ENCODE results near the gene EIF3L. TPM values are rescaled to one million over a fixed set of nuclear protein-coding genes. Genes with fewer than 3 reads are reported as not detected.

The EIF3L gene
- total and polyA plus RNA-seq, 2 donors (not counting 3 experiments of a cell fraction or from before 2014, with no cell fraction given) = 479 to 601 TPM

DNA sequence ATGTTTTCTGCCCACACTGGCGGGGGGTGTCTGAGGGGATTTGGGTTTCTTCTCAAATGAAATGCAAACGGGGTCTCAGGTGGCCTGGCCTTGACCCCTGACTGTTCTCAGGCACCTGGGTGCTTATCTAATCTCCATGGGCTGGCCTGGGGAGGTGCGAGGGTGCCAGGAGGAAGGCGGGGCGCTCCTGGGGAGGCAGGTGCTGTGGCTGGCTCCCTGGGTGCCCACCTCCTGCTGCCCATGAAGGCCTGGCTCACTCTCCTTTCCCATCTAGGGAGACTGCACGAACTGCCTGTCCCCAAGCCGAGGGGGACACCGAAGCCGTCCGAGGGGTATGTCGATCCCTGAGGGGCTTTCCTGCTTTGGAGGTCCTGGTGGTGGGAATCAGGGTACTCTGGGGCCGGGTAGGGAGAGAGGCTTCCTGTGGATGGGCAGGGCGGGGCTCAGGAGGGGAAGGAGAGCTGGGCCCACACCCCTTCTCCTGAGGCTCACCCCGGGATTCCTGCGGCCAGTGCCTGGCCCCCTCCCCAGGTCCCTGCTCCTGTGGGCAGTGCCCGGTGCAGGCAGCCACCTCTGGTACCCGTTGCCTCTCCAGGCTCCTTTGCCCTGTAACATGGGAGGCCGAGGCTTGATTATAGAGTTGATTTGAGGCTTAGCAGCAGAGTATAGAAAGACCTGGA, 75.3 kb downstream of the EIF3L start:
- Histone ChIP-seq H3K9ac (replicated peaks; ENCODE audit: extremely low read depth, insufficient read depth, low read length) (no peak overlapping the region), H3K4me2 (ENCODE audit: insufficient read depth, low read length) (no peak overlapping the region), H3K9me3 (replicated peaks; ENCODE audit: control insufficient read depth, insufficient read depth, low read length) (no peaks in the 10 kb centered on the region), H3K27ac (ENCODE audit: insufficient read depth, low read depth, low read length) (no peak overlapping the region), H3K9me1 (replicated peaks; ENCODE audit: control insufficient read depth, extremely low read depth, insufficient read depth, low read length) (no peaks in the 10 kb centered on the region), H4K20me1 (replicated peaks; ENCODE audit: control insufficient read depth, extremely low read depth, insufficient read depth, low read length) (no peaks in the 10 kb centered on the region), H3K79me2 (ENCODE audit: control insufficient read depth, insufficient read depth, low read length) (no peaks in the 10 kb centered on the region), H3K4me3 (replicated peaks in 1 of 3; ENCODE audit: insufficient read depth in 1 of 3, low read depth in 1 of 3, low read length in 3 of 3) (no peak overlapping the region), H2AFZ (ENCODE audit: low read depth, low read length) (no peak overlapping the region), H3K36me3 (ENCODE audit: control insufficient read depth in 2 of 2, extremely low read depth in 1 of 2, insufficient read depth in 2 of 2, low read length in 2 of 2) (peaks cover 5 to 33% of the 10 kb centered on the region in 2 experiments), H3K4me1 (ENCODE audit: control insufficient read depth, extremely low read depth, insufficient read depth, low read length) (no peaks in the 10 kb centered on the region), H3K27me3 (ENCODE audit: control insufficient read depth in 2 of 2, insufficient read depth in 2 of 2, low read length in 2 of 2) (no peaks in the 10 kb centered on the region)
- no TSS peak for BruUV-seq (replicated peaks)
- POLR2A ChIA-PET = no interaction called here
- FAIRE-seq (no peak), DNase-seq (ENCODE audit: low read depth, low spot score) (no peak)
- intact Hi-C loops (cut with micrococcal nuclease) (no loop called here), dilution Hi-C loops (cut with MboI; ENCODE audit: extremely low pct_ligation_motif_present, low sequenced_read_pairs) (no loop called here)
- CTCF ChIA-PET = no interaction called here
- TF ChIP-seq FOS (IDR thresholded peaks at IDR 0.05; ENCODE audit: borderline replicate concordance, insufficient read depth, low read length) = no peak
- TF ChIP-seq POLR2A (IDR thresholded peaks at IDR 0.05; ENCODE audit: low read depth, low read length) = no peak
- no peak for TF ChIP-seq GATA2 (IDR thresholded peaks at IDR 0.05; ENCODE audit: insufficient read depth, insufficient read length, low read depth, low read length)
- TF ChIP-seq, protein P1, sequence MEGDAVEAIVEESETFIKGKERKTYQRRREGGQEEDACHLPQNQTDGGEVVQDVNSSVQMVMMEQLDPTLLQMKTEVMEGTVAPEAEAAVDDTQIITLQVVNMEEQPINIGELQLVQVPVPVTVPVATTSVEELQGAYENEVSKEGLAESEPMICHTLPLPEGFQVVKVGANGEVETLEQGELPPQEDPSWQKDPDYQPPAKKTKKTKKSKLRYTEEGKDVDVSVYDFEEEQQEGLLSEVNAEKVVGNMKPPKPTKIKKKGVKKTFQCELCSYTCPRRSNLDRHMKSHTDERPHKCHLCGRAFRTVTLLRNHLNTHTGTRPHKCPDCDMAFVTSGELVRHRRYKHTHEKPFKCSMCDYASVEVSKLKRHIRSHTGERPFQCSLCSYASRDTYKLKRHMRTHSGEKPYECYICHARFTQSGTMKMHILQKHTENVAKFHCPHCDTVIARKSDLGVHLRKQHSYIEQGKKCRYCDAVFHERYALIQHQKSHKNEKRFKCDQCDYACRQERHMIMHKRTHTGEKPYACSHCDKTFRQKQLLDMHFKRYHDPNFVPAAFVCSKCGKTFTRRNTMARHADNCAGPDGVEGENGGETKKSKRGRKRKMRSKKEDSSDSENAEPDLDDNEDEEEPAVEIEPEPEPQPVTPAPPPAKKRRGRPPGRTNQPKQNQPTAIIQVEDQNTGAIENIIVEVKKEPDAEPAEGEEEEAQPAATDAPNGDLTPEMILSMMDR (IDR thresholded peaks at IDR 0.05; ENCODE audit: extremely low read depth in 1 of 2, insufficient read depth in 1 of 2, low read depth in 1 of 2, low read length in 2 of 2) = no peak
- no peak for TF ChIP-seq MYC (IDR thresholded peaks at IDR 0.05; ENCODE audit: low read depth, low read length)

DNA sequence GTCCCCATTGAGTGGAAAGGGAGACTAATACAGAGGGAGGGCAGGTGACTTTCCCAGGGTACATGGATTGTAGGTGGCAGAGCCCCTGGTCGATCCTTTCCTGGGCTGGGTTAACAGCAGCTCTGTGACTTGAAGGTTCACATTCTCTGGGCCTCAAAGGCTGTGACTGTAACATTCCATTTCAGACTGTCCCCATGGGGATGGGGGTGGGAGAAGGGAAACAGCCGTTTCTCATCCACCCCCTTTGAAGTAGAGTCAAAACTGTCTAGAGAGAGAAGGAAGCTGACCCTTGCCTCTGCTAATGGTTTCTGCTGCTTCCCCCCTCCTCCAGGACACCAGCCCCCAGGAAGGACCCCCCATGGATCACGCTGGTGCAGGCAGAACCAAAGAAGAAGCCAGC, 76.1 kb downstream of the EIF3L start:
- BruUV-seq (replicated peaks) = no TSS peak
- intact Hi-C loops (cut with micrococcal nuclease) (no loop called here), dilution Hi-C loops (cut with MboI; ENCODE audit: extremely low pct_ligation_motif_present, low sequenced_read_pairs) (no loop called here)
- FAIRE-seq (no peak), DNase-seq (ENCODE audit: low read depth, low spot score) (no peak)
- ChIA-PET CTCF (no interaction called here), POLR2A (no interaction called here)
- H3K4me3 ChIP-seq (replicated peaks in 1 of 3; ENCODE audit: insufficient read depth in 1 of 3, low read depth in 1 of 3, low read length in 3 of 3) = no peak overlapping the region
- H4K20me1 ChIP-seq (replicated peaks; ENCODE audit: control insufficient read depth, extremely low read depth, insufficient read depth, low read length) = no peaks in the 10 kb centered on the region
- no peak overlapping the region for H2AFZ ChIP-seq (ENCODE audit: low read depth, low read length)
- H3K9me1 ChIP-seq (replicated peaks; ENCODE audit: control insufficient read depth, extremely low read depth, insufficient read depth, low read length) = no peaks in the 10 kb centered on the region
- no peaks in the 10 kb centered on the region for H3K9me3 ChIP-seq (replicated peaks; ENCODE audit: control insufficient read depth, insufficient read depth, low read length)
- H3K27ac ChIP-seq (ENCODE audit: insufficient read depth, low read depth, low read length) = no peak overlapping the region
- H3K79me2 ChIP-seq (ENCODE audit: control insufficient read depth, insufficient read depth, low read length) = no peaks in the 10 kb centered on the region
- H3K36me3 ChIP-seq (ENCODE audit: control insufficient read depth in 2 of 2, extremely low read depth in 1 of 2, insufficient read depth in 2 of 2, low read length in 2 of 2) = peaks cover 5 to 33% of the 10 kb centered on the region in 2 experiments
- no peaks in the 10 kb centered on the region for H3K27me3 ChIP-seq (ENCODE audit: control insufficient read depth in 2 of 2, insufficient read depth in 2 of 2, low read length in 2 of 2)
- peaks cover 4% of the 10 kb centered on the region for H3K4me1 ChIP-seq (ENCODE audit: control insufficient read depth, extremely low read depth, insufficient read depth, low read length)
- TF ChIP-seq FOS (IDR thresholded peaks at IDR 0.05; ENCODE audit: borderline replicate concordance, insufficient read depth, low read length) (no peak), POLR2AphosphoS5 (IDR thresholded peaks at IDR 0.05; ENCODE audit: insufficient read depth, low read depth, low read length) (no peak), GATA2 (IDR thresholded peaks at IDR 0.05; ENCODE audit: insufficient read depth, insufficient read length, low read depth, low read length) (no peak), POLR2A (IDR thresholded peaks at IDR 0.05; ENCODE audit: low read depth, low read length) (no peak), MYC (IDR thresholded peaks at IDR 0.05; ENCODE audit: low read depth, low read length) (no peak)
- TF ChIP-seq, protein P1 (IDR thresholded peaks at IDR 0.05; ENCODE audit: extremely low read depth in 1 of 2, insufficient read depth in 1 of 2, low read depth in 1 of 2, low read length in 2 of 2) = no peak
- TF ChIP-seq, protein P2, sequence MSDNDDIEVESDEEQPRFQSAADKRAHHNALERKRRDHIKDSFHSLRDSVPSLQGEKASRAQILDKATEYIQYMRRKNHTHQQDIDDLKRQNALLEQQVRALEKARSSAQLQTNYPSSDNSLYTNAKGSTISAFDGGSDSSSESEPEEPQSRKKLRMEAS (IDR thresholded peaks at IDR 0.05; ENCODE audit: insufficient read depth, insufficient read length) = no peak
- no peak overlapping the region for H3K4me2 ChIP-seq (ENCODE audit: insufficient read depth, low read length)
- no peak overlapping the region for H3K9ac ChIP-seq (replicated peaks; ENCODE audit: extremely low read depth, insufficient read depth, low read length)

All from endothelial cell of umbilical vein (primary cell).